GM12801 (cell line): Measurements from ENCODE around the gene SNX7.

Experiments used
- CTCF ChIP-seq: IDR thresholded peaks from one replicate; pipeline ENCODE4 v1.5.1; 2011; ENCODE audit warnings: control low read depth; ENCODE audit not compliant: insufficient read length; ENCODE audit errors: extremely low read depth

Gene SNX7

GRCh38 chr1:98764485-98764884, 103.0 kb downstream of the SNX7 start:
- TF ChIP-seq CTCF = no peak

- TF ChIP-seq CTCF = no peak
These were observed 104.7 kb downstream of the SNX7 start for GRCh38 chr1:98766255-98766654.

- no peak for TF ChIP-seq CTCF
These were observed 107.6 kb downstream of the SNX7 start for GRCh38 chr1:98769162-98769561.

- no peak for TF ChIP-seq CTCF
These were observed 120.4 kb downstream of the SNX7 start for GRCh38 chr1:98781906-98782305.

- TF ChIP-seq CTCF = no peak
These were observed 122.3 kb downstream of the SNX7 start for GRCh38 chr1:98783821-98784220.

- TF ChIP-seq CTCF = no peak
These were observed 130.0 kb downstream of the SNX7 start for GRCh38 chr1:98791498-98791897.

GRCh38 chr1:98792123-98792522, 130.6 kb downstream of the SNX7 start:
- no peak for TF ChIP-seq CTCF

- no peak for TF ChIP-seq CTCF
These were observed 131.6 kb downstream of the SNX7 start for GRCh38 chr1:98793136-98793535.
